ENCODE measurements around the gene SNRPA.

- no peak for TF ChIP-seq CTCF (IDR thresholded peaks at IDR 0.05)
- no peak for TF ChIP-seq POLR2A (IDR thresholded peaks at IDR 0.05)
- TF ChIP-seq EP300 (IDR thresholded peaks at IDR 0.05), result no peak
- TF ChIP-seq POLR2AphosphoS5 (IDR thresholded peaks at IDR 0.05), result no peak
Observed at GRCh38 chr19:40724315-40724714, 26.7 kb upstream of the SNRPA start.
